K562 (cell line): Measurements from ENCODE around the gene LAGE3. TPM values are rescaled to one million over a fixed set of nuclear protein-coding genes. Genes with fewer than 3 reads are reported as not detected.
A peak's percentile ranks its signal among the peaks of the same experiment; 100 is the strongest.

Source experiments
- ATAC-seq: fragments of 200-7000 bp; cut with Tn5 transposase; 3 replicates; pipeline ENCODE4 v1.9.1; 2020; ENCODE audit warnings: moderate library complexity
- BruUV-seq: library from RNA; stranded (reverse); fragments of 400-500 nt; replicated peaks from 2 replicates; lab custom pipeline; 2021; lab: Mats Ljungman, UMichigan
- CTCF ChIA-PET: fragments of 300-600 bp; formaldehyde crosslinking; extraction: SDS; loops from one replicate; lab custom pipeline; 2021; ENCODE audit warnings: low intra/inter-chr PET ratio; lab: Yijun Ruan, JAX
- POLR2A ChIA-PET: fragments of 300-600, 350-650 bp; sonication (Branson Sonifier 250); formaldehyde crosslinking; extraction: SDS; loops from one replicate; lab custom pipeline; 2021; ENCODE audit warnings: antibody characterized with exemption, inconsistent platforms; lab: Yijun Ruan, JAX
- DNase-seq, 4 experiments: peaks; one replicate each; pipeline versions ENCODE4 v3.0.0 to v3.0.0-alpha.2; 2011 to 2018; ENCODE audit warnings: low spot score in 3 of 4, mixed read lengths in 3 of 4; ENCODE audit errors: extremely low read depth in 1 of 4
- FAIRE-seq: peaks from 2 replicates; lab custom pipeline; 2011; peaks lifted over from hg19 to GRCh38; lab: Jason Lieb, UNC
- H2AFZ ChIP-seq: 2 replicates; pipeline ENCODE4 v1.6.0; 2011; ENCODE audit warnings: low read depth, low read length, control low read depth, inconsistent platforms
- H3K27ac ChIP-seq: fragments of 200-600 bp; 3 replicates; pipeline ENCODE4 v1.8.0; 2011; ENCODE audit warnings: low read depth, mild to moderate bottlenecking, control low read depth, inconsistent platforms, low read length, moderate library complexity, mixed read lengths; ENCODE audit errors: extremely low read depth
- H3K27me3 ChIP-seq, 2 experiments: fragments of 300-600 bp in 1 of 2; 2 replicates in 1 of 2; 3 replicates in 1 of 2; pipeline versions ENCODE4 v1.6.0 to v1.8.0; 2011; ENCODE audit warnings: inconsistent platforms in 2 of 2, low read length in 2 of 2, mild to moderate bottlenecking in 1 of 2, mixed read lengths in 1 of 2, moderate library complexity in 1 of 2; ENCODE audit not compliant: control insufficient read depth in 2 of 2, insufficient read depth in 2 of 2
- H3K36me3 ChIP-seq: fragments of 300-600 bp; 3 replicates; pipeline ENCODE4 v1.8.0; 2011; ENCODE audit warnings: mild to moderate bottlenecking, low read length, inconsistent platforms; ENCODE audit not compliant: control insufficient read depth, insufficient read depth
- H3K4me1 ChIP-seq, 2 experiments: fragments of 200-600 bp in 1 of 2; replicated peaks in 1 of 2; 2 replicates in 1 of 2; 3 replicates in 1 of 2; pipeline versions ENCODE4 v1.5.1 to v1.8.0; 2011; ENCODE audit warnings: inconsistent platforms in 2 of 2, low read length in 2 of 2, mild to moderate bottlenecking in 1 of 2, mixed read lengths in 1 of 2, moderate library complexity in 1 of 2; ENCODE audit not compliant: control insufficient read depth in 2 of 2, insufficient read depth in 2 of 2
- H3K4me2 ChIP-seq: 2 replicates; pipeline ENCODE4 v1.6.1; 2011; ENCODE audit warnings: low read length, control low read depth, inconsistent platforms, mixed read lengths; ENCODE audit not compliant: insufficient read depth
- H3K4me3 ChIP-seq: fragments of 200-600 bp; sonication (generic), shearing (Covaris generic); 2 replicates; pipeline ENCODE4 v1.5.1; 2016; ENCODE audit warnings: control low read depth, inconsistent platforms
- H3K79me2 ChIP-seq: fragments of 200-600 bp; 3 replicates; pipeline ENCODE4 v1.8.0; 2011; ENCODE audit warnings: low read length, inconsistent platforms; ENCODE audit not compliant: control insufficient read depth, insufficient read depth
- H3K9ac ChIP-seq, 2 experiments: 2 replicates each; pipeline versions ENCODE4 v1.6.0 to v1.6.1; 2011; ENCODE audit warnings: low read depth in 2 of 2, low read length in 2 of 2, control low read depth in 1 of 2, inconsistent platforms in 1 of 2, mild to moderate bottlenecking in 1 of 2, mixed read lengths in 1 of 2; ENCODE audit not compliant: insufficient read depth in 1 of 2
- H3K9me1 ChIP-seq: one replicate; pipeline ENCODE4 v1.6.0; 2011; ENCODE audit warnings: inconsistent platforms, mild to moderate bottlenecking, low read length, moderate library complexity; ENCODE audit not compliant: control insufficient read depth, insufficient read depth
- H3K9me3 ChIP-seq: replicated peaks from 2 replicates; pipeline ENCODE4 v1.5.1; 2011; ENCODE audit warnings: low read depth, low read length, inconsistent platforms; ENCODE audit not compliant: control insufficient read depth, insufficient read depth
- H4K20me1 ChIP-seq: replicated peaks from 2 replicates; pipeline ENCODE4 v1.6.1; 2011; ENCODE audit warnings: low read length, inconsistent platforms, mixed read lengths; ENCODE audit not compliant: control insufficient read depth, insufficient read depth
- ARID3B ChIP-seq: fragments of 250-450 bp; sonication (Bioruptor Pico); IDR thresholded peaks from 2 replicates; pipeline ENCODE4 v1.4.0; 2020; ENCODE audit warnings: borderline replicate concordance
- BMI1 ChIP-seq: fragments of 150-350 bp; IDR thresholded peaks from 2 replicates; pipeline ENCODE4 v1.6.1; 2014; ENCODE audit warnings: low read length
- EGR1 ChIP-seq: fragments of 450-650 bp; conservative IDR thresholded peaks from 2 replicates; pipeline ENCODE4 v1.6.1; 2017; ENCODE audit warnings: mild to moderate bottlenecking
- HES1 ChIP-seq: fragments of 450-650 bp; IDR thresholded peaks from 2 replicates; pipeline ENCODE4 v1.6.1; 2016; ENCODE audit warnings: low read depth, mild to moderate bottlenecking, moderate library complexity
- MEIS2 ChIP-seq: fragments of 450-650 bp; IDR thresholded peaks from 2 replicates; pipeline ENCODE4 v1.6.1; 2014; ENCODE audit warnings: mild to moderate bottlenecking; ENCODE audit not compliant: partially characterized antibody
- SMAD4 ChIP-seq: fragments of 250-450 bp; sonication (Bioruptor Pico); conservative IDR thresholded peaks from 2 replicates; pipeline ENCODE4 v1.8.0; 2021; ENCODE audit warnings: inconsistent platforms, mild to moderate bottlenecking, moderate library complexity
- TSHZ1 ChIP-seq: fragments of 250-450 bp; sonication (Bioruptor Pico); IDR thresholded peaks from 2 replicates; pipeline ENCODE4 v1.4.0; 2020; ENCODE audit warnings: mild to moderate bottlenecking, moderate library complexity
- ZNF239 ChIP-seq: fragments of 250-450 bp; sonication (Bioruptor Pico); IDR thresholded peaks from 2 replicates; pipeline ENCODE4 v1.4.0; 2020; ENCODE audit warnings: mild to moderate bottlenecking
- ZNF76 ChIP-seq: fragments of 250-450 bp; sonication (Bioruptor Pico); IDR thresholded peaks from 2 replicates; pipeline ENCODE4 v1.4.0; 2020; ENCODE audit warnings: mild to moderate bottlenecking, moderate library complexity, borderline replicate concordance
- ZNF77 ChIP-seq: fragments of 250-450 bp; sonication (Bioruptor Pico); IDR thresholded peaks from 2 replicates; pipeline ENCODE4 v1.5.0; 2020
- WGBS: fragments of 100-300 bp; shearing (Covaris generic); methylation state at CpG from one replicate; pipeline ENCODE4 v1.1.6; 2016; ENCODE audit warnings: low coverage, mixed read lengths; ENCODE audit not compliant: insufficient coverage; ENCODE audit errors: missing lambda C conversion rate; 5-methylcytosine and 5-hydroxymethylcytosine counted together
- in situ Hi-C: fragments of 300-500 bp; cut with MboI; formaldehyde crosslinking; loops from 4 replicates; pipeline ENCODE4 v1.15.0; 2018; ENCODE audit warnings: inconsistent platforms, mixed read lengths
- intact Hi-C: fragments of 100-400 bp; cut with micrococcal nuclease; formaldehyde crosslinking; loops from 2 replicates; pipeline ENCODE4 v1.14.2; 2022
- polyA plus RNA-seq, 8 experiments: library from polyadenylated mRNA; depleted of rRNA in 4 of 8; stranded (reverse) in 5 of 8; unstranded in 3 of 8; fragments of >200 nt; fragmentation: Nextera tagmentation in 2 of 8; fragmentation: Illumina TruSeq in 1 of 8; extraction: Ambion mirVana in 2 of 8; extraction: Trizol in 1 of 8; gene quantifications; 2 replicates each; pipeline versions ENCODE4 v1.2.1 to v1.2.3, GENCODE V29; 2011 to 2014; ENCODE audit warnings: inconsistent platforms in 1 of 8, missing spikeins in 1 of 8
- total RNA-seq, 7 experiments: library from RNA; depleted of rRNA in 6 of 7; stranded (reverse); fragments of >200 nt in 6 of 7; fragmentation: Illumina TruSeq in 2 of 7; extraction: Trizol in 2 of 7; gene quantifications; 2 replicates each; pipeline versions ENCODE4 v1.2.1 to v1.2.3, GENCODE V29; 2011 to 2021; ENCODE audit warnings: low replicate concordance in 1 of 7

Gene LAGE3
- total and polyA plus RNA-seq, 9 of the 15 experiments (the other 6 are each of a cell fraction or from before 2014, with no cell fraction given): 28.2 to 125 (median 35.8) TPM

GRCh38 chrX:154485150-154486051, 6.3 kb upstream of the LAGE3 start:
- no peaks in the 10 kb centered on the region for H3K9me1 ChIP-seq
- ATAC-seq: peak; percentile 0; the same call in 1 of the 3 replicates
- in situ Hi-C loops: no loop called here
- TSS peak; percentile 25 for BruUV-seq
- peak overlapping the region; percentile 87 for H3K27ac ChIP-seq
- DNase-seq: peak in 2 of 4 experiments; percentile 33 to 49
- no peaks in the 10 kb centered on the region for H3K27me3 ChIP-seq
- FAIRE-seq: no peak
- peak overlapping the region; percentile 91 for H3K4me2 ChIP-seq
- H3K4me1 ChIP-seq: peaks cover 44 to 83% of the 10 kb centered on the region in 2 experiments
- POLR2A ChIA-PET: interaction anchor here (0.6 to 2.1 kb wide), 9 partner anchors 7 to 87 kb away, joined by 3 to 10 read pairs (median 4); partner anchors contain the start of genes DNASE1L1 and RPL10
- H3K36me3 ChIP-seq: peaks cover 50% of the 10 kb centered on the region
- CTCF ChIA-PET: no interaction called here
- peaks cover 67% of the 10 kb centered on the region for H3K79me2 ChIP-seq
- H4K20me1 ChIP-seq: peaks cover 7% of the 10 kb centered on the region; the same call in 1 of the 2 replicates
- peak overlapping the region; percentile 83 for H3K4me3 ChIP-seq
- intact Hi-C loops: loop anchor here (2.0 to 5.0 kb wide), 2 partner anchors 55 to 88 kb away; partner anchors contain the start of gene RPL10
- no peak overlapping the region for H2AFZ ChIP-seq
- 10% methylated on average over 22 of the region's 35 CpGs for WGBS
- H3K9me3 ChIP-seq: no peaks in the 10 kb centered on the region
- H3K9ac ChIP-seq: peak overlapping the region; percentile 84 to 97
- TF ChIP-seq ZNF77 (no peak), MEIS2 (peak; percentile 8), EGR1 (peak; percentile 74), TSHZ1 (CRISPR knock-in tag) (no peak), ZNF76 (CRISPR knock-in tag) (no peak), ARID3B (no peak), ZNF239 (CRISPR knock-in tag) (no peak), HES1 (no peak), BMI1 (no peak), SMAD4 (no peak)
